HG02588 (cell line): Measurements from ENCODE around the gene ARRDC3.
"Not testable (repeated sequence)": the region's sequence is repeated elsewhere in the genome, so short reads cannot be mapped to it uniquely, and the experiment has no call there.

Source experiments
- ATAC-seq: cut with Tn5 transposase; IDR thresholded peaks from one replicate; pipeline ENCODE4 v1.9.1; 2021; ENCODE audit warnings: mild to moderate bottlenecking, moderate library complexity; ENCODE audit not compliant: unreplicated experiment

Gene ARRDC3

GRCh38 chr5:91383027-91383955 is at the start of gene ARRDC3:
TSS of gene ARRDC3 (minus strand) at chr5:91383317. CDS start at chr5:91383092, 225 bp downstream.
- ATAC-seq, result peak; percentile 54

GRCh38 chr5:91430949-91431348 is 47.8 kb upstream of the ARRDC3 start:
- no peak for ATAC-seq

- ATAC-seq, result no peak
Measured at GRCh38 chr5:91424638-91425436, 41.7 kb upstream of the ARRDC3 start.

- ATAC-seq, result no peak
Measured at GRCh38 chr5:91423871-91424270, 40.8 kb upstream of the ARRDC3 start.

DNA sequence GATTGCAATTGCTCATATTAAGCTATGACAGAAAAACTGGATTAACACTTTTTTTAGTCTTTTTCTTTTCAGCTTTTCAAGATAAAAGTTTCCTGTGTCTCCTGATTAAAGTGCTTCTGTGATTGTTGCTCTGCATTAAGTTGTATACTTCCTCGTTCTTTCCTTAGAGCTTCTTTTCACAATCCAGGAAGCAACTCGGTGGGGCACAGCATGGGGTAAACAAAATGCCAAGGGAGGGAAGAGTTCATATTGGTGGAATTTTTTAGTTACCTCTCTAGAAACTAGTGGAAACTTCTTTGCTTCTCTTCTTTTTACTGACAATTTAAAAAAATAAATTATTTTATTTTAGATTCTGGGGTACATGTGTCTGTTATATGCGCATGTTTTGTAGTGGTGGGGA is 37.8 kb upstream of the ARRDC3 start:
- ATAC-seq, result no peak

GRCh38 chr5:91419571-91420537 is 36.7 kb upstream of the ARRDC3 start:
- no peak for ATAC-seq

GRCh38 chr5:91419136-91419535 is 36.0 kb upstream of the ARRDC3 start:
- no peak for ATAC-seq

DNA sequence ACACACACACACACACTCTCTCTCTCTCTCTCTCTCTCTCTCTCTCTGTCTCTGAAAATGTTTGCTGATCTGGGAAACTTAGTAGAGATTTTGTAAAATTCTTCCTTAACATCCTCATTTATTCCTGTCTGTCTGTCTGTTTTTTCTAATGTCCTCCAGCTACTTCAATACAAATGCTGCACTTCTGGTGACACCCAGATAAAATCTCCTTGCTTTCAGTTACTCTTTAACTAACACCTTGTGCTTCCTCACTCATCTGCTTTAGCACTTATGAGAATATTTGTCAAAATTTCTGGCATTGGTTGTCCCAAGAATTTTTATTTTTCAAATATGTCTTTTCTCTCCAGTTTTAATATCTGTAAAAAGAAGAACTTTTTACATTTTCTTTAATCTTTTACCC is 35.0 kb upstream of the ARRDC3 start:
- ATAC-seq, result no peak

DNA sequence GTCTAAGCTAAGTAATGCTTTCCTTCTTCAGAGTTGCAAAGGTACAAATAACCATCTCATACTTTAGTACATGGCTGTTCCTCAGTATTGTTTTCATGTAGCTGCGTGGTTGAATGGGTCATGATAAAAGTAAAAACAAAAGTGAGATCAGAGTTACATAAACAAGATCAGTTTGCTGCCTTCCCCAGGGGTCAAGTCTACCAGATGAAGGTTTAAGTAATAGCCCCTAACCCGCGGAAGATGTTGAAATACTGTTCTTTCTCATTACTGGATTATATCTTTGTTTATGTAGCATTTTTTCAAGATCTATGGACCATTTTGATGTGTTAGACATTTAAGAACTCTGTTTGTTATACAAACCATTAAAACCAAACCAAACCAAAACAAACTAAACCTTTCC is 34.1 kb upstream of the ARRDC3 start:
- no peak for ATAC-seq

- ATAC-seq, result no peak
Measured at GRCh38 chr5:91416491-91416890, 33.4 kb upstream of the ARRDC3 start.

DNA sequence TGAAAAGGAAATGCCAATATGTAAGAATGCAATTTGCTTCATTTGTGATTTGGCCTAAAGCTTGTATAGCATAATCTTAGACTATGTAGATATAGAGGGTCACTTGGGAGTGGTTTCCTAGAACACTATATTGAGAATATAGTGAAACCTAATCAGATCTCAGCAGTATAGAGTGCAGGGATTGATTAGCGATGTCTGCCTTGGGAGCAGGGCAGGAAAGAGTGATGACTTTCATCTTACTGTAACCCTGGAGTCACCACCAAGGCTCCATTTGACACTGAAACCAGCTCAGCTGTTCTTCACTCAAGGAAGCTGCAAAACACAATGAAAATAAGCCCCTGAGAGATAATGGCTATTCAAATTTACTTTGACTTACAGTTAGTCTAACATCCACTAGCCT is 26.2 kb upstream of the ARRDC3 start:
- no peak for ATAC-seq

GRCh38 chr5:91408710-91409109 is 25.6 kb upstream of the ARRDC3 start:
- no peak for ATAC-seq

DNA sequence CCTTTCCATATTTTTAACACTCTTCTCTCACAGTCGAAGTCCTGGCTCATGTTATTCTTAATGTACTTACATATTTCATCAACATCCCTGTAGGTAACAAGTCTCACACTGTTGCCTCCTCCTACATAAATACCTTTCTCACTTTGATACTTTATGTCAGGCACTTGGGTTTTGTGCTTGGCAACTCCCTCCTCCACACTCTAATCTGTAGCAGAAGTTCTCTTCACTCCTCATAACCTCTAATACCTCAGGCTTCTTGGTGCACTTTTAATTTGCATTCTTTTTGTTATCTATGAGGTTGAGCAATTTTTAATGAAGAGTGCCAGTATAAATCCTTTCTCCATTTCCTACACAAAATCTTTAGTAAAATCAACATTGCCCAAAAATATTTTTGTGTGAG is 24.1 kb upstream of the ARRDC3 start:
- no peak for ATAC-seq

DNA sequence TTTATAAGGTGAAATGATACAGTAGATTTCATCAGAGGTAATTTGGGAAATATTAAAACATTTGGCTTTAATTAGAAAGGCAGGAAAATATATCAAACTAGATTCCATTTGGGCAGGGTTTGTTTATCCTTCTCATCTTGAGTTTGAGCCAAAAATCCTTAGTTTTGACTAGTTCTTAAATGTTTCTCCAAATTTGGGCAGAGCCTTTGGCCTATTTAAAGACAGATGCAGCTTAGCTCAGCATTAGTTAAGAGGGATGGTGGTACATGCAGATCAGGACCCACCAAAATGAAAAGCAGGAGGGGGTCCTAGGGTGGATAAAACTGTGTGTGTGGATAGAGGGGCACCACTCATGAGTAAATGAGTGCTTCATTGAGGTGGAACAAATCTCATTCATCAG is 20.3 kb upstream of the ARRDC3 start:
- ATAC-seq, result no peak

DNA sequence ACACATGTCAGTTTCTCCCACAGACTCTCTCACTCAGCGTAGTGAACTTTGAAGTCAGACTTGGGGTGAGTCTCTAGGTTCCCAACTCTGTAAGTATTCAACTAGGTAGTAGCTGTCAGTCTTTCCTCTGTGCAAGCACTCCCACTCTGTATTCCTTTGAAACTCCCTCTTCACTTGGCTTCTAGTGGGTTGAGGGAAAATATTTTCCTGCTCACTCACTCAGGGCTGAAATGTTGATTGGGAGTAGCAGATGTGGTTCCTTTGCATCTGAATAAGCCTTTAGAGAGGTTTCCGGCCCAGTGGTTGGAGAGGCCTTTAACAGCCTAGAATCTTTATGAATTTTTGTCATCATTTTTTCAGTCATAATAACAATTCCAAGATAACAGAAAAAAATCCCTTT is 18.1 kb upstream of the ARRDC3 start:
- no peak for ATAC-seq

GRCh38 chr5:91397791-91398190 is 14.7 kb upstream of the ARRDC3 start:
- ATAC-seq, result no peak

DNA sequence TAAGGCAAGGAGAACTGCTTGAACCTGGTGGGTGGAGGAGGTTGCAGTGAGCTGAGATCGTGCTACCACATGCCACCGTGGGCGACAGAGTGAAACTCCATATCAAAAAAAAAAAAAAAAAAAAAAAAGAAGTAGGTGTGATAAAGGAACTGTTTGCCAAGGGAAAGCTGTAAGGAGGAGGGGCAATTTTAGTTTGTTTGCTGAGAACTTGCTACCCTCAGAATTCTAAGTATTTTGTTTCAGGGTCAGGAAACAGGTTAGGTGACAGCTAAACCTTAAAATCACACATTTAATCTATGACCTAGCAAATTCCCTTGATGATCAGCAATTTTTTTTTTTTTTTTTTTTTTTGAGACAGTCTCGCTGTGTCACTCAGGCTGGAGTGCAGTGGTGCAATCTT is 7.2 kb upstream of the ARRDC3 start:
- ATAC-seq, result no peak

DNA sequence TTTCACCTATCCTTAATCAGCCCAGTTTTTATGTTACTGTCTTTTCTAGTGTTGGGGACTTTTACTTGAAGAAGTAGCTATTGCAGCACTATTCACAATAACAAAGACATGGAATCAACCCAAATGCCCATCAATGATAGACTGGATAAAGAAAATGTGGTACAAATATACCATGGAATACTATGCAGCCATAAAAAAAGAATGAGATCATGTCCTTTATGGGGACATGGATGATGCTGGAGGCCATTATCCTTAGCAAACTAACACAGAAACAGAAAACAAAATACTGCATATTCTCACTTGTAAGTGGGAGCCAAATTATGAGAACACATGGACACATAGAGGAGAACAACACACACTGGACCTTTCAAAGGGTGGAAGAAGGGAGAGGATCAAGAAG is 6.4 kb upstream of the ARRDC3 start:
- ATAC-seq, result not testable (repeated sequence)

DNA sequence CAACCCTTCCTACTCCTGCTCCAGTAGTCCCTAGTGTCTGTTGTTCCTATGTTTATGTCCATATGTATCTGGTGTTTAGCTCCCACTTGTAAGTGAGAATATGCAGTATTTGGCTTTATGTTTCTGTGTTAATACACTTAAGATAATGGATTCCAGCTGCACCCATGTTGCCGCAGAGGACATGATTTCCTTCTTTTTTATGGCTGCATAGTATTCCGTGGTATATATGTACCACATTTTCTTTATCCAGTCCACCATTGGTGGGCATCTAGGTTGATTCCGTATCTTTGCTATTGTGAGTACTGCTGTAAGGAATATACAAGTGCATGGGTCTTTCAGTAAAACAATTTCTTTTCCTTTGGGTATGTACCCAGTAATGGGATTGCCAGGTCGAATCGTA is 5.2 kb upstream of the ARRDC3 start:
- ATAC-seq, result no peak

DNA sequence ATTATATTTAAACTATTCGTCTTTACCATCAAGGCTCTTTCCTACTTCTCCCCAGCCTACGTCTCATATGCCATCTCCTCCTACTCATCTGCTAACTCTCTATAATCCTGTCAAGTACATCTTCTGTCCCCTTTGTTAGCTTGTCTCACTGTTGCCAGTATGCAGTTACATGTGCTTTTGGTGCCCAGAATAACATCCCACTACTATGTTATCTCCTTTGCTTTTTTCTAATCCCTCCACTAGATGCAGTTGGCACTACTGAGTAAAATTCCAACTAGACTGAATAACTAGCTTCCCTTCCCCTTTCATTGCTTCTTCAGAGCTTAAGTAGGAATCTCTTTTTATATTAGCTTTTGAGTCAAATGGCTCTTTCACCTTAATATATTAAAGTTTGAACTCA is 3.0 kb upstream of the ARRDC3 start:
- ATAC-seq, result no peak

- ATAC-seq, result not testable (repeated sequence)
Measured at GRCh38 chr5:91385596-91385995, 2.5 kb upstream of the ARRDC3 start.
